GM23248 (cell line): ENCODE measurements around the gene DNPH1.

Experiments
- EZH2 ChIP-seq: fragments of 200-600 bp; sonication (generic); IDR thresholded peaks from 2 replicates; pipeline ENCODE4 v1.6.1; 2018; ENCODE audit warnings: antibody characterized with exemption, mild to moderate bottlenecking; ENCODE audit not compliant: insufficient read depth, poor library complexity, severe bottlenecking
- EZH2phosphoT487 ChIP-seq: fragments of 200-600 bp; sonication (generic); IDR thresholded peaks from 2 replicates; pipeline ENCODE4 v1.6.1; 2018; ENCODE audit warnings: antibody characterized with exemption, moderate library complexity, mild to moderate bottlenecking, low read depth; ENCODE audit not compliant: insufficient read depth

- TF ChIP-seq EZH2 (no peak), EZH2phosphoT487 (no peak)
Measured at GRCh38 chr6:43213431-43213830, 15.8 kb downstream of the DNPH1 start.
